NCI-H1048 (cell line): ENCODE data around the gene SLC46A2.

Source experiments
- DNase-seq: peaks from one replicate; lab custom pipeline; 2025; lab: John Stamatoyannopoulos, UW

SLC46A2 gene

DNA sequence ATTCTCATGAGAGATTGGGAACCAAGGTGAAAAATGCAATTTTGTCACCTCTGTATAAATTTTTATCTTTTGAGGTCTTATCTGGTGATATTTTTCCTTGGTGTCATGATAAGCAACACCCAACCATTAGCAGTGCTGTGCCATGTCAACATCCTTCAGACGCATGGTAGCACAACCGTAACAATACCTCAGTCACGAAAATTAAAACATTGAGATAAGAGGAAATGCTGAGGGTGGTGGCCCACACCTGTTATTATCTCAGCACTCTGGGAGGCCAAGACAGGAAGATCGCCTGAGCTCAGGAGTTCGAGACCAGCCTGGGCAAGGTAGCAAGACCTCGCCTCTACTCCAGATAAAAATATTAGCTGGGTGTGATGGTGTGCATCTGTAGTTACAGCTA is 32.7 kb downstream of the SLC46A2 start:
- no peak for DNase-seq

DNA sequence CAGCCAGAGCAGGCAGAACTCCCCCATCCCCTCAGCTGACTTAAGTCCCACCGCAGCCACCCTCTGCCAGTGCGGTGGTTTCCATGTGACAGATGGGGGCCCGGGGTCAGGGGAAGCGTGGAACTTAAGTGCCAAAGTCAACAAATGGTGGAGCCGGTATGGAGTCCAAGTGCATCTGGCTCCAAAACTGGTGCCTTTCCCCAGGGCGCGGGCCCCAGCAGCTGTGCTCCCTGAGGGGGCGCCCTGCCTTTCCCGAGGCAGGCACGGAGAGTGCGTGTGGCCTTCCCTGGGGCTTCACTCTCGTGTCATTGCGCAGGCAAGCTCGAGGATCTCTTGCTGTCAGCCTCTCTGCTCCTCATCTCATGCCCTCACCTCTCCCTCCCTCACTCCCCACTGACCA is 33.8 kb downstream of the SLC46A2 start:
- no peak for DNase-seq

DNA sequence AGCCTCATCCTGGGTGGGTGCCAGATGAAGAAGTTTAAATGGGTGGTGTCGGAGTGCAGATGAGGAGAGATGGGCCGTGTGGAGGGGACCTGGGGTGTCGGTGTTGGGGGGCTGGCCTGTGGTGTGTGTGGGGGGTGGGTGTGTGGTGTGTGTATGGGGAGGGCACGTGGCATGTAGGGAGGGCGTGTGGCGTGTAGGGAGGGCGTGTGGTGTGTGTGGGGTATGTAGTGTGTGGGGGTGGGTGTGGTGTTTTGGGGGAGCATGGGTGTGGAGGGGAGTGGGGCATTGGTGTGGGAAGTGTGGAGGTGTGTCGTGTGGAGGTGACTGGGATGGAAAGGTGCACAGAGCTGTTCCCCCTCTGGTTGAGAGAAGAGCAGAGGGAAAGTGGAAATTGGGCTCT is 34.5 kb downstream of the SLC46A2 start:
- no peak for DNase-seq

GRCh38 chr9:112854657-112855056 is 36.0 kb downstream of the SLC46A2 start:
- DNase-seq: no peak

GRCh38 chr9:112853882-112854585 is 36.6 kb downstream of the SLC46A2 start:
- no peak for DNase-seq

DNA sequence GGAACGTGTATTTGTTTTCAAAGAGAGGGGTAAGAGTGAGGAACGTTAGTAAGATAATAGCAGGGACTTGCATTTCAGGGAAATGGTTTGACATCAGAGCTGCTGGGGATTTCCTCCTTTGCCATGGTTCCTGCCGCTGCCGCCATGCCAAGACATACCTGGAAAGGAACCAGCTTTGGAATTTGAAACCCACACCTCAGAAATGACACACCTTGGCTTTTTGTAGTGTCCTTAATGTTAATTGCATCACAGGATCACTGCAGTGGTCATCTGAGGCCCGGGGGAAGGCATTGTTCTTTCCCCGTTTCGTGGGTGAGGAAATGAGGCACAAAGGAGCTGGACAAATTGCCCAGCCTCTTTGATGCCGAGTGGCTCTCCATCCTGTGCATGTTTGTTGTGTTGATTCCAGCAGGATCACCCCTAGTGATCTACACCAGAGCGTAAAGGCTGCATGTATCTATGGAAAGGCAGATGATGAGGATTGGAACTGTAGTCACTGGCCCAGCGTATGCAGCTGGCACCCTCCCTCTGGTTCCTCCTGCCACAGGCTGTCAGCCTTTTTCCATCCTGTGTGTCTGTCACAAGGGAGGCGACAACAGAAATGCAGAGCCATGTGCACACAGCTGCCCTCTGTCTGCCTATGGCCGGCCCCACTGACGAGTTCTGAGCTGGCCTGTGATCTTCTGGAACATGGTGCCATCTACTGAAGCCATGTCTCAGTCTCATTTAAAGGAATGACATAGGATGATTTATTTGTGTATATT is 37.8 kb downstream of the SLC46A2 start:
- DNase-seq: no peak

- DNase-seq: no peak
Measured at GRCh38 chr9:112850840-112851239, 39.8 kb downstream of the SLC46A2 start.

DNA sequence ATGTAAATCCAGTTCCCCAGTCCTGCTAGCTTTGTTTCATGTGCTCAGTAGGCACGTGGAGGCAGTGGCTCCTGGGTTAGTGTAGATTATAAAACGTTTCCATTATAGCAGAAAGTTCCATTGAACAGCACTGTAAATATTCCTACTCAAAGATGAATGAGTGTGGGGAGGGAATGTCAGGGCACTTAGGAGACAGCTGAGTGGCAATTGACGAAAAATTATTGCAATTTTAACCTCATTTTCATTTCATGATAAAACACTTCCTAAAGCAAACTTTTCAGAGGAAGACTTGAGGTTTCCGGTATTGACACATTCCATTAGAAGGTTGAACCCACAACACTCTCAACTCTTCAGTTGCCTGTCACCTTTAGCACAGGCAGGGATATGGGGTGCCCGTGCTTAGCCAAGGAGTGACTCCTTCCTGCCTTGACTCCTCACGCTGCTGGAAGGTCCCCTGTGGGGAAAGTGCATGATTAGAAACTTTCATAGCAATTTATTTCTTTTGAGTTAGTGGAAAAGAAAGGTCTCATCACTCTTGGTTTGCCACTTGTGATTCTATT is 41.2 kb downstream of the SLC46A2 start:
- DNase-seq: no peak

GRCh38 chr9:112848316-112849151 is 42.1 kb downstream of the SLC46A2 start:
- no peak for DNase-seq

DNA sequence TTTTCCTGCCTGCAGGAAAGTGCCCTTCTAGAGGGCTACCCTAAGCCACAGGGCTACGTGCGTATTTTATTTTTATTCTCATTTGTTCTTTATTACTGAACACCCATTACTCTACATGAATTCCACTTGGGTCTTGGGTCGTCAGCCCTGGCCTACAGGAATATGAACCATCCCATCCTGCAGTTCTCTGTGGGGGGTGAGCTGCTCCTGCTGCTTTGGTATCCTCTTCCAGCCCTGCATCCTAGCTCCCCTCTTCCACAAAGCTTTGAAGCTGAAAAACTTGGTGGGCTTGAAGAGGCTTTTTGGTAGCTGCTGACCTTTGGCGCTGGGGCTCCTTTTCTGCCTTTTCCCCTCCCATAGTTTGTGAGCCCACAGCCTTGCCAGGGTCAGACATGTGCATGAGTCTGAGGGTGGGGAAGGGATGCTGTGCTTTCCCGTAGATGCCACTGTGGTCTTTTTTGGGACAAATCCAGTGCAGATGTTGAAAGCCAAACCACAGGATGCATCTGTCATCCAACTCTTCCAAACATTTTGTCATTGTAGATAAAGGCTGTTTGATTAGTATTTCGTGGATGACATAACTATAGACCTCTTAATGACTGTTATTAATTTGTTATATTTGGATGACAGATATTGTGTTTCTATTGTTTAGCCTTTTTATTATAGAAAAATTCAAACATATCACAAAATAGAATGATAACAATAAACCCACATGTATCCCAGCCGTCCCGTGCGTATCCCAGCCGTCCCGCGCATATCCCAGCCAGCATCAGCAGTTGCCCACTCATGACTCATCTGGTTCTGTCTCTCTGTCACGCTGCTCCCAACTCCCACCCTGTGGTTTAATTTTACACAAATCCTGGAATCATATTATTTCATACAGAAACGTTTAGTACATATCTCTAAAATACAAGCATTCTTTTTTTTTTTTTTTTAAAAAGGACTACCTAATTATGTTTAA is 43.9 kb downstream of the SLC46A2 start:
- no peak for DNase-seq

- peak; percentile 16 for DNase-seq
Measured at GRCh38 chr9:112844771-112845542, 45.7 kb downstream of the SLC46A2 start.

- DNase-seq: no peak
Measured at GRCh38 chr9:112842555-112842954, 48.1 kb downstream of the SLC46A2 start.

DNA sequence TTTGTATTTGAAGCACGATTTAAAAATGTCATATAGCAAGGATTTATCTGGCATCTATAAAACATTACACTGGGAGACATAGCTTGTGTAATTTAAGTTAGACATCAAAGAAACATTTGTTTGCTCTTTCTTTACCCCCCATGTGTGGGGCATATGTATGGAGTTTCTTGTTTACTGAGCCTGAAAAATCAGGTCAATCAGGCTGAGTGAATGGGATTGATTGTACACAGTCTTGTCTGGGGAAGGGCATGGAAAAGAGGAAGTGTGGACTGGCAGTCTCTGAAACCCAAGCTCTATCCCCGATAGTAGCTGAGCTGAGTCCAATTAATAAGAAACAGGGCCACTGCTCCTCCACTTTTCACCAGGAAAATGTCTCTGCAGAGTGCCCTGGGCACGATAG is 49.4 kb downstream of the SLC46A2 start:
- no peak for DNase-seq

- no peak for DNase-seq
Measured at GRCh38 chr9:112839331-112839730, 51.3 kb downstream of the SLC46A2 start.

GRCh38 chr9:112838342-112838741 is 52.3 kb downstream of the SLC46A2 start:
- no peak for DNase-seq

- DNase-seq: no peak
Measured at GRCh38 chr9:112836394-112836793, 54.3 kb downstream of the SLC46A2 start.

DNA sequence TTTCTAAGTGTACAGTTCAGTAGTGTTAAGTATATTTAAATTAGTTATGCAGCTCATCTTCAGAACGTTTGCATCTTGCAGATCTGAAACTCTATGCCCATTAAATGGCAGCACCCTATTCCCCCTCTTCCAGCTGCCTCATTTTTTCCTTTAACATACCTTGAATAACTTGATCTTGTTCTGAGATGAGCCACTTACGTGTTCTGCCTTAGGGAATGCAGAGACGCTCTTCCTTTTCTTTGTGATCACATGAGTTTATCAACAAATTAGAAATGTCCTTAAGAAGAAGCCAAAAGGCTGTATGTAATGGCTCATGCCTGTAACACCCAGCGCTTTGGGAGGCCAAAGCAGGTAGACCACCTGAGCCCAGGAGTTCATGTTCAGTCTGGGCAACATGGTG is 57.6 kb downstream of the SLC46A2 start:
- no peak for DNase-seq

DNA sequence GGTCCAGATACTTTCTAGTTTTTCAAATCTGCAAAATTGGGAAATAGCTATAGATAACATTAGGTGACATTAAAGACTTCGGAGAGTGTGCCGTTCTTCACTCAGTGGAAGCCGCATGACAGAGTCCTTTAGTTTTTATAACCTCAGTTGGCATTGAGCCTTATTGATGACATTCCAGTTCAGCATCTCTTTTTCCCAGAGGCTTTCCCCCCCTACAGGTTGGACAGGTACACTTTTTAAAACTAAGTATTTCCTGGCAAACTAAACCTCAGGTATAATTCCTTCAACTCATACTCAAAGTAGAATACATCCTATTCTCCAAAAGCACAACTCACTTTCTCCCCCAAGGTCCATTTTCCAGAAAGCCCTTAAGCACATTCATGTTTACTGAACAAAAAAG is 58.7 kb downstream of the SLC46A2 start:
- DNase-seq: no peak

DNA sequence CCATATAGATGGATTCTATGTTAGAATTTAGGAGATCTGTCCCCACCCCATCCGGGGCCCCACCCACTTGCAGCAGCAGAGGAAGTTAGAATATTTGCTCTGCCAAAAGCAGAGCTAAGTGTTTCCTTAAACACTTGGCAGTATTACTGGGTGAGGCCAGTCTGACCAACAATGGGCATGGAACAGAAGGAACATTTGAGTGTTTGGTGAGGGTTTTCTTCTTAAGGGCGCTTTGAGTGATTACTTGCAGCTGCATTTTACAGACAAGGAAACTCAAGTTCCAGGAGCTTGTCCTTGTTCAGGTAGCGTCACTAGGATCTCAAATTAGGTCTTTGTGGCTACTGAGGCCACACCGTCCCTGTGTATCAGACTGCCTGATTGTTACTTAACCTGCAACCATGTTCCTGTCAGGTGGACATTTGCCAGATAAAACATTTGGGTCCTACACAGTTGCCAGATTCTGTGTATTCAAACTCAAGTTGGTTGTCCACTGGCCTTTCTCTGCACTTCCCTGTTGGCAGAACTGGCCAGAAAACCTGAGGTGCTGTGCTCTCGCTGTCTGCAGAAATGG is 59.3 kb downstream of the SLC46A2 start:
- DNase-seq: no peak
